NK-92 treated with Interleukin-12 subunit alpha and Interleukin-12 subunit beta, amount 100 ng/mL, for 24 hours (cell line): ENCODE measurements around the gene RELT.
"Not testable (repeated sequence)": the region's sequence is repeated elsewhere in the genome, so short reads cannot be mapped to it uniquely, and the experiment has no call there.

ENCODE experiments used
- DNase-seq: peaks from one replicate; lab custom pipeline; 2025; lab: John Stamatoyannopoulos, UW

RELT gene

DNA sequence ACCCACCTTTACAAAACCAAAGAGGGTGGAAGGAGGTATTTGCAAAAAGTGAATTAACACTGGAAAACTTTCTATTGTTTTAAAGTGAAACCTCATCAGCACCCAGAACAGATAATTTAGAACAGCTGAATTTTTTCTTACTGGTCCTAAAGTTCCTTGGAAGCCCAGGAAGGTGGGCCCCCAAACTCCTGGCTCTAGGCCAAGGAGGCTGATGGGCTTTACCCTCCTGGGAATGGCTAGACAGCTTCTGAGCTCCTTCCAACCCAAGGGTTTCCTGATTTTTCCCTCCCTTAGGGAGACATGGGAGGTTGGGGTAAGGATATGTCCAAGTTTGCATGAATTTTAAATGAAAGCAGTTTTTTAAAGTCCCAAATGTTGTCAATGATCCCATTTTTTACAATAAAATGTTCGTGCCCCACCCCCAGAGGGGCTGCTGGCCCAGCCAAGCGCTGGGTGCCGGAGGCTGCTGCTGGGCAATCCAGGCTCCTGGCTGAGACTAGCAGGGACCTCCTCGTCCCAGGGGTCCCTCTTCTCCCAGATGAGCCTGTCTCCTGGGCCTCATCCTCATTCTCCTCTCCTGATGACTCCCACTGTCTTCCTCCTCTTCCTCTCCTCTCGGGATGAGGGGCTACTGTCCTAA lies 28.4 kb downstream of the RELT start:
- DNase-seq = no peak

DNA sequence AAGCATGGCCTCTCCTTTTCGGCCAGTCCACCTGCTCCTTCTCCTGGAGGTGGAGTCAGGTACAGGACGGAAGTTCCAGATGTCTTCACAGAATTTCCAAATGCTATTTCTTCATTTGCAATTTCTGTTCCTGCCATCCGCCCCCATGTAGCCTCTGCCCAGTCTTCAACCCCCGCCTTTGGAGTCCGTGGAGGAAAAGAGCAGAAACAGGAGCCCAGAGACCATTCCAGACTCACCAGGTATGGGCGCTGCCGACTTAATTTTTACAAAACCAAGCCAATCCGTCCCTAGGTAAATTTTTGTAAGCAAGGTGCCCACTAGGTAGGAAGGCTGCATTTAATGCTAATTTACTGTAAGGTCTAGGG lies 28.9 kb downstream of the RELT start:
- DNase-seq = no peak

DNA sequence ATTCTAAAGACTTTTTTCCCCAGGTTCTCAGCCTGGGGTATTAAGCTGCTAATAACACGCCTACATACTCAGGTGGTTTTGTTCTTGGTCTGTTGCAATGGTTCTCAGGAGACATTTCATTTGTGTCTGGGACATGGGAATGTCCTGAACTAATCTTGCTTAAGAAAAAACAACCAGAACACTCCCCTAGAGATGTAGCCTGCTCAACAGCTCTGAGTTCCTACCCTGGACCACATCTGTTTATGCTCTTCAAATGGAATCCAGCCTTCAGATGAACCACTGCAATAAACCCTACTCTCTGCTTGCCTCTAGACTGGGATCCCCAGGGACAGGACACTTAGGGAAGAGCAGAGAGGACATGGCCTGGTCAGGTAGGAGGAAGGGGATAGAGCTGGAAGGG lies 29.9 kb downstream of the RELT start:
- DNase-seq = no peak

DNA sequence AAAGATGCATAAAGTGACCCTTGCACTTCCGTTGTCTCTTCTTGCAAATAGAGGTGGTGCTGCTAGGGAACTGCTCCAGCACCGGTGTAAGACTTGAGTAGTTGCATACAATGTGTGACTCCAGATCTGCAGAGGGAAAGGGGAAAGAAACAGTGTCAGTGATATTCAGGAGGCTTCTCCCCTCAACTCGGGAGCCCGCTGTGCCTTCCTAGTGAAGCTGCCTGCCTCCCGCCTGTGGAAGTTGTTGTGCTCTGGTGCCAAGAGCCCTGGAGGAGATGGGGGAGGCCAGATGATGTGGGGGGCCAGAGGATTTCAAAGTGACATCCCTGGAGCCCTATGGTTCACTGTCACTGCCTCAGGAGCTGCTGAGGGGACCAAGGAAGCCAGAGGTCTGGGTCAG lies 30.4 kb downstream of the RELT start:
- DNase-seq = no peak

DNA sequence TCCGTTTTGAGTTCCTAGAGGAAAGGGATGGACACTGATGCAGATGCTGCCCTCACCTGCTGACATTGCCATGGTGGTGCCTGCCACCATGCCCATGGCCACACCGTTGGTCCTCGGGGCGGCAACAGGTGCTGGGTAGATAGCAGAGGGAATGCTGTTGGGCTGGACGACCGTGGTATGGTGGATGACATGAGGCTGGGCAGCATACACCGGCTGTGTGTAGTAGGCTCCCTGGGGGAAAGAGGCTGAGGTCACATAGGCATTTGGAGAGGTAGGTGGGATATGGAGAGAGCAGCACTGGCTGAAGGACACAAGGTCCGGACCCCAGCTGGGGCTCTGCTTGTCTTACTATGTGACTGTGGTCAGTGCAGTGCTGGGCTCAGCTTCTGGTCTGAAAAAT lies 33.2 kb downstream of the RELT start:
- DNase-seq = no peak

DNA sequence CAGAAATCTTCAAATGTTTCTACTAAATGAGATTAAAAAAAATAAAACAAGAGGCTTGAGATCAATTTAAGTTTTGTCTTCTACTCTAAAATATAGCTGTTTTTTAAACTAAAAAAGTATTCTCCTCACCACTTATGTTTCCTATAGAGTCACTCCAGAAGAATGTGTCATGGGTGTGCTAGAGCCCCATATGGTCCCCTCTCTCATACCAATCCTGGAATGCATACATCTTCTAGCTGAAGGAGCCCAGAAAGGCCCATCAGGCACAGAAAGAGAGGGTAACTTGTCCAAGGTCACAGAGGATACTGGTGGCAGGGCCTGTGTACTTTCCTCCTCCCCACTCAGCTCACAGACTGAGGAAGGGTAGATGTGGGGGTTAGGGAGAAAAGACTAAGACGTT lies 34.4 kb downstream of the RELT start:
- no peak for DNase-seq

DNA sequence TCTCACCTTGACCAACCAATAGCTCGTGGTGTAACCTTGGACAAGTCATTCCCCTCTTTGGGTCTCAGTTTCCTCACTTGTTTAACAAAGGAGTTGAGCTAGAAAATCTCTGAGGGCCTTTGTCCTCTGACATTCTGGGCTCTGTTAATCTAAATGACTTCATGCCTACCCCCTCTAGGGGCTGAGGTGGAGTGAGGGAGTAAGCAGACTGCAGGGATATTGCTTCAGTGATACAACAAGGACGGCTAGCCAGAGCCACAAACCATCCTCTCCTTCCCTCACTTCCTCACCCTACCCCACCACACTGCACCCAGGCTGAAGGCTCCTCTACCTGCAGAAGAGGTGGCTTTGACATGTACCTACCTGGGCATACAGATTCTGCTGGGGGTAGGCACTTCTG lies 34.8 kb downstream of the RELT start:
- no peak for DNase-seq

DNA sequence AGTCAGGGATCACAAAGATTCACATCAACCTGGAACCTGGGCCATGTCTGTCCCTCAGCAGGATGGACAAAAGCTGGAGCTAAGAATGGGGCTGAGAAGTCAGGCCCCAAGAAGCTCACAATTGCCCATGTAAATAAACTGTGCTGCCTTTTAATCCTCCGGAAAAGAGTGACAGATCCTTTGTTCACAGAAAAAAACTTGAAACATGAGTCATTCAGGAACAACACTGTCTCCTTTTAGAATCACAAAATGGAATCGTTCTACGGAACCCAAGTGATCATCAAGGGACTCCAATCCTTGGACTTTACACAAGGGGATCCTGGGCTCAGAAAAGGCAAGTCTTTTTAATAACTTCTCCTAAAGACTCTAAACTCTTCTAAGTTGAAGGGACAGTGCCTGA lies 36.1 kb downstream of the RELT start:
- DNase-seq = no peak

DNA sequence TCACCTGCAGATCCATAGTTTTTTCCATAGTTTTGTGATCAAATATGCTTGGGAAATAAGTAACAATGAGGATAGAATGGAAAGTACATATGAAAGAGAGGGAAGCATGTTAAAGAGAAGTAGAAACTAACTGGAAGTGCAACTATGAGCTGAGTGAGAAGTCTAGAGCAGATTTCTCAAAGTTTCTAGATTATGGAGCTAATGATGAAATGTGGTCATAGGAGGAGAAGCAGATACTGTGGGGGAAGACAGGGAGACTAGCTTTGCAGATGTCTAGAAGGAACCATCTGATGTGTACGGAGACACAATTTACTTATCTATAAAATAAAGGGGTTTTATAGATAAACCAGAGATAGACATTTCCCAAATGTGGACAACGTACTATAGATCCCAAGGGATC lies 37.1 kb downstream of the RELT start:
- DNase-seq = no peak

DNA sequence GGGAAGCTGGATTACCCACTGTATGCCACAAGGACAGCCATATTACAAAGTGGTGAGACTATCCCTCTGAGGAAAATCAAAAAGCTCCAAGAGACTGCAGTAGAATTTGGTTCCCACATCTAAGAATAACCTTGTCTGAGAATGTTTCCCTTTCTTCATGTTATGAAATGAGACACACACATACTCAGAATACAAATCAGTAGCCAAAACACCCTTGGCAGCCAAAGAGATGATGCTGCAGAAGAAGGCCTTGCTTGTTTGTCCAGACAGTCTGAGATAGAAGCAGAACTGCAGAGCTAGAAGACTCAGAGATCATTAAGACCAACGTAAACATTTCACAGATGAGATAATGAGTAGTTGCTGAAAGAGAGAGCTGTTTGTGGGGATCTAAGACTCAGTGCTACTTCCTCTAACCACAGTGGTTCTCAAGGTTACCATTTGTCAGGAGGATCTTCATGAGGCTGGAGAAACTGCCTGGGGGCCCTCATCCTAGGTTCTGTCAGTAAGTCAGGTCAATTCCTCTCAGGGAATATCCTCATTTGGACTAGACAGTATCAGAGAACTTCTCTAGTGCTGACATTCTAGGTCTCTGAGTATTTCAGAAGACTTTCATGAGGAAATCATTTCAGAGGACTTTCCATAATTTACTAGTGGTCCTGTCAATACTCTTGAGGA lies 38.9 kb downstream of the RELT start:
- DNase-seq = no peak

DNA sequence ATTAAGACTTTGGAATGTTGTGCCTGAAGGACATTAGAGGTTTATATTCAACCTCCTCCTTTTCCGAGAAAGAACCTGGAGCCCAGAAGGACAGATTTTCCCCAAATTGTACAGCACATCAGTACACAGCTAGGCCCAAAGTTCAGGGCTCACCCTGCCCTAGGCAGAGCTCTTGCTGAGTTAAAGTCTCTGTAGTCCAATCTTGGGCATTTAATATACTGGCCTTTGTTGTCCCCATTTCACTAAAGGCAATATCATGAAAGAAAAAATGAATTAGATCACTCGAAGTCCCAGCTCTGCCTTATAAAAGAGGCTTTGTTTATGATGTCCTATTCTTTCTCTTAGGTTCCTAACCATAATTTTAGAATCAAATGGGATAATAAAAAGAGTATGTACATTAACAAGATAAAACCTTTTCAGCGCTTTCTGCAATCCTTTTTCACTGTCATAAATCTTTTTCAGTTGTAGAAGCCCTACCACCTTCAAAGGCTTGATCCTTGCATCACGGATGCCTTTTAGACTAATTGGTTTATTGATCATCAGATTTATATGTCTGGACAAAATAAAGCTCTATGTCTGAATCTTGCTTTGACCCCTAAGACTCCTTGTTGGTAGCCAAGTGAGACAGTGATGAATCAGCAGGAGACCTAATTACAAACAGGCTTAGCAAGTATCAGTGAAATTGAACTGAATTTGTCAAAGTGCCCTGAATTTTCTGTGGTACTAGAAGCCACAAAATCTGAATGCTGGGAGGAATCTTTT lies 39.8 kb downstream of the RELT start:
- DNase-seq = no peak

DNA sequence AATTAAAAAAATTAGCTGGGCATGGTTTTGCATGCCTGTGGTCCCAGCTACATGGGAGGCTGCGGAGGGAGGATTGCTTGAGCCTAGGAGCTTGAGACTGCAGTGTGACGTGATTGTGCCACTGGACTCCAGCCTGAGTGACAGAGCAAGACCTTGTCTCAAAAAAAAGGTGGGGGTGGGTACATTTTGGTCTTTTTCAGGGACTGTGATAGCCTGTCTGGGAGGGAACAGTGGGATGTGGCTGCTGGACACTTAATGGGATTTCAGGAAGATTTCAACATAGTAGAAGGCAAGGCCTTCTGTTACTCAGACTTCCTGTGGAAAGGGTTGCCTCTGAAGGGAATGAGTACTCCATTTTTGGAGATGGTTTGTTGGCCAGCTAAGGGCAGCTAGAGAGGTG lies 40.6 kb downstream of the RELT start:
- no peak for DNase-seq

DNA sequence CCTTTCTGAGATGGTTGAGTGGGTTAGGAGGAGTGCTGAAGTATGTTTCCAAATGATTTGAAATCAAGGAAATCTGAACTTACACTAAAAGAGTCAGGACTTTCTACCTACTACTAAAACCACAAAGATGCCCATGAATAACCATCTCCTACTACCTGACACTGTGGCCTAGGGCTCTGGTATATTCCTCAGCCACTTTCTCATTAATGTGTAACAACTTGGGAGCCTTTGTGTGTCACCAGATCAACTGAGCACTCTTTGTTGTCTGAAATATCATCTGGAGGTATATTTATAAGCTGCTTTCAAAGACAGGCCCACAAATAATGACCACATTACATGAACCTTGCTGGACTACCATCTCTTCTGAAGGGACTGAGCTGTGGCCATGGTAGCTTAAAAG lies 43.9 kb downstream of the RELT start:
- DNase-seq = no peak

DNA sequence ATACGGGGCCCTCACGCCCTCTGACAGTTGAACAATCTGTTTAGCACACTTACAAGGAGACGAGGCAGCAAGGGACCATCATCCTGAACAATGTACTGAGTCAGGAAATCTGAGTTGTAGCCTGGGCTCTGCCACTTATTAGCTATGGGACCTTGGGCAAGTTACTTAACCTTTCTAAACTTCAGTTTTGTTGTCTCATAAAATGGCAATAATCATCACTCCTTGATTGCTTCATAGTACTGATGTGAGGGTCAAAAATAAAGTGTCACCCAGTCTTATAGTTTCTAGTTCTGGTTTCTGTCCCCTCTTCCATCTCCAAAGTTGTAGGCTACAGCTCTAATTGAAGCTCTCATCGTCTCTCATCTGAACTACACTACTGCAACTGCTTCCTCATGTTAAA lies 46.7 kb downstream of the RELT start:
- no peak for DNase-seq

DNA sequence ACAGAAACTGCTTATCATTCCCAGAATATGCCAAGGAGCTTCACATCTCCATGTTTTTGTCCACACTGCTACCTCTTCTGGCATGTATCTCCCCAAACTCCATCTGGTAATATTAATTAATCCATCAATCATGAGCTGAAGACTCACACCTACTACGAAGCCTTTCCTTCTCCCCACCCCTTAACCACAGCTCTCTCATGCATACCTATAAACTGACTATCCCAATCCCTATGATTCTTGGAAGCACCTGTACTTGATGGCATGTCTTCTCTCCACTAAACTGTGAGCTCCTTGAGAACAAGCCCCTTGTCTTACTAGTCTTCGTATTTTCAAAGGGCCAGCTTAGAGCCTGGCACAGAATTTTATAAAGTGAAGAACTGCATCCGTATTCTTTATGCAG lies 47.3 kb downstream of the RELT start:
- no peak for DNase-seq

DNA sequence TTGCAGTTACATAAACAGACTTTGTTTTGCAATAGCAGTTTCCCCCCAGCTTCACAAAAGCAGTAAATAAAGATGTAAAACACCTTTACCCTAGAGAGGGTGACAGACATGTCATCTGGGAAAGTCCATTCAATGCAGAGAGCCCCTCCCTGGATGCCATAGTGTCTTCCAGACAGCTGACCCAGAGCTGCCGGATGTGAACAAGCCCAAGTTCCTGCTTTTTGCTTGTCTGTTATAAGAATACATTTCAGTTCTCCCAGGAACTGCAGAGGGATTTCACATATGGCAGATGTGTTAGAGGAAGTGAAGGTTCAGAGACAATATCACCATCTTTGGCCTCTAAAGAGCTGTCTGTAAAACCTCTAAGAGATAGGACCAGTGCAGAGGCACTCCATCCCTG lies 48.9 kb downstream of the RELT start:
- DNase-seq = no peak

DNA sequence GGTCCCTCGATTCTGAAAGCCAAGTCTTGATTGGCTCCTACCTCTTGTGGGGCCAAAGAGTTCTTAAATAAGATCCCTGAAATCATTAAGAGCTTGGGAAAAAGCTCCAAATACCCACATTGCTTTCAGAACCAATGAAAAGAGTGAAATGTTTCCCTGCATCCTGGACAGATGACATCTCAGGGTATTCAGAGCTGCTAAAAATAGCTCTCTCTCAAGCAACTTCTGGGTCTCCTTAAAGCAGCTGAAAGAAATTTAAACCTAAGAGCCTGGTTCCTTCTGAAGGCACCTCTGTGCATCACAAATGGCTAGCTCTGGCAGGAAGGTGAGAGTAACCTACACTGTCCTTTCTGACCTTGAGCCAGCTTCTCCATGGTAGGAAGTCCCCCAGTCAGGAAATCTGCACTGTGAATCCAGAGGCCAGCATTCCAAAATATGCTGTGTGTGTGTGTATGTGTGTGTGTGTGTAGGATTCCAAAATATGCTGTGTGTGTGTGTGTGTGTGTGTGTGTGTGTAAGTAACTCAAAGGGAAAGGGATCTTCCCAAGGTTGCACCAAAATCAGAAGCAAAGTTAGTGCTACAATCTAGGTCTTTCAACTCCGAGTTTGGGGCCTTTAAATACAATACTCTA lies 50.1 kb downstream of the RELT start:
- DNase-seq = no peak

DNA sequence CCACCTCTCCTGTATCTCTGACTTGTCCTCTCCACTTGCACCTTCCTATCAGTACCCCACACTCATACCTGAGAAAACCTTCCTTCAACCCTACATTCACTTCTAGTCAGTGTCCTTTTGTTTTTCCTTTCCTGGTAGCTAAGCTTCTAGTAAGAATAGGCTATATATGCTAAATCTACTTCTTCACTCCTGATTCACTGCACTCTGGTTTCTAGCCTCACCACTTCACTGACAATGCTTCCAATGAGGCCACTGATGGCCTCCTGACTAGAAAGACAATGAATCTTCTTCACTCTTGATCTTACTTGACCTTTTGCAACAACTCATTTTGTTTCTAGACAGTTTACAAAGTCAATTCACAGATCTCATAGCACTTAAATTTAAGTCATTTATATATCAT lies 52.0 kb downstream of the RELT start:
- DNase-seq = no peak

DNA sequence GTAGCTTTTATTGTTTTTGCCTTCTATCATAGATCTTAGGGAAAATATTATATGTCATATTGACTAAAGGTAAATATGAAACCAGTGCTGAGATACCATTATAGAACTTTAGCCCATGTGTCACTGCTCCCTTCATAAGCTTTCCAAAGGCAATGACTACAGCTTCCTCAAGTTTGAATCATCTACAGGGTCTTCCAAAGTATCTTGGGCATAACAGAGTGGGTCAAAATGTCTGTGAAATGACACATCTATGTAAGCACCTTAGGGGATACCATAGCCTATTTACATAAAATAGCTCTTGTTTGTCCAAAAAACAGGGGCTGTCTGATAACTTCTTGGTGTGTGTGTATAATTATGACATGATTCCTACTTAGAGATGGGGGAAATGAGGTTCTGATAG lies 52.5 kb downstream of the RELT start:
- no peak for DNase-seq

DNA sequence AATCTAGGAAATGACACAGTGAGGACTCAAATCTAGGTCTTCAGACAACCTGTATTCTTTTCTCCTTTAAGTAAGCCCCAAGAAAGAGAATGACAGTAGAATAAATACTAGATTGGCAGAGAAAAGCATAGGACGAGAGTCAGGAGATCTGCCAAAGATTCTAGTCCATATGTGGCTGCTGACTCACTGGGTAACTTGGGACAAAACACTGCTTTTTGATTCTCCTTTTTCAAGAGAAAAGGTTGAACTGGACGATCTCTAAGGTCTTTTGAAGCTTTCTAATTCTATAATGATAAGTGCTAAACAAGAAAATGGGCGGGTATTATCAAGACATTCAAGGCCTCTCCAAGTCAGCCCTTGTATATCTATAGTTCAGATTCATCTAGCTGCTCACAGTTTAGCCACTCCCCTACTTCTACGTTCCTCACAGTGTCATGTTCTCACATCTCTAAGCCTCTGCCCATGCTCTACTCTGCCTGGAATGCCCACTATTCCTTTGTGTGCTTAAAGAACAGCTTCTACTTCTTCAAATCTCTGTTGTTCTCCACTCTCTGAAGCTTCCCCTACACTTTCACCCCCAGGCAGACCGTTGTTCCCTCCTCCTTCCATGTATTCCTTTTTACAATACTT lies 53.0 kb downstream of the RELT start:
- DNase-seq = no peak

DNA sequence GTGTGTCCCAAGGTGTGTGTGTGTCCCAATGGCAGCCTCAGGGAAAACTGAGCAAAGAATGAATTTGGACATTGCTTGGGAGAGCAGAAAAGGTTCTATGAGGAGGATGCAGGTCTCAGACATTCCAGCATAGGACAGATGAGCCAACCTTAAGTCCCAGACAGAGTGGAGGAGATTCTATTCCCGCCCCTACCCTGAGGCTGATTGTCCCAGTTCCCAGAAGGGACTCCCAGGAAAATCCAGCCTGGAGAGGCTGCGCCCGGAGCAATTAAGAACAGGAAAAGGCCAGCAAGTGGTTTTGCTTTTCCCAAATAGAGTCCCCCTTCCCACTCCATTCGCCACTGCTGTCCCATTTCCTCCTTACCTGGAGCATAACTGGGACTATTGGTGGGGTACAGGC lies 54.1 kb downstream of the RELT start:
- no peak for DNase-seq

DNA sequence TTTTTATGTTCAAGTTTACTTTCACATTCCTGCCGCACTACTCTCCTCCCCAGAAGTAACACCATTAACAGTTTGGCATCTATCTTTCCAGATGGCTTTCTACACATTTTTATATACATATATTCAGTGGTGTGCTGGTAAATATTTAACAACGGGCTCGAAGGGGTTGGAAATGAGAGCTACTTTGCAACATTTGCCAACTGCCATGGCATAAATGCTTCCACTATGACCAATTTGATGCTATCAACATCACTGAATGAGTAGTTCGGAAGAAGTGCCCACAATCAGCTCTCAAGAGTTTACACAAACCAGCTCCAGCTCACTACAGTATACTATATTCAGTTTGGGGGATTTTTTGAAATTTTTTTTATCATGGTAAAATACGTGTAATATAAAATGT lies 55.2 kb downstream of the RELT start:
- no peak for DNase-seq

DNA sequence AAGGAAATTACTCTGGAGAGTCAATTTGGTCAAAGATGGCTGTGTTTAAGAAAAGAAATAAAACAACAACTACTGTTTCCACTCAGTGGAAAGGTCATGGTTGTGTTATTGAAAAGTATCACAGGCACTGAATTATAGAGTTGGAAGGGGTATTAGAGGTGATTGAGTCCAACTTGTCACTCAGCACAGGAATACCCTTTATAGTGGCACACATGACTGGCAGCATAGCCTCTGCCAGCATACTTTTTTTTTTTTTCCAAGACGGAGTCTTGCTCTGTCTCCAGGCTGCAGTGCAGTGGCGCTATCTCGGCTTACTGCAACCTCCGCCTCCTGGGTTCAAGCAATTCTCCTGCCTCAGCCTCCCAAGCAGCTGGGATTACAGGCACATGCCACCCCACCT lies 60.7 kb downstream of the RELT start:
- not testable (repeated sequence) for DNase-seq
